ENCODE data around the gene SHTN1. TPM values are rescaled to one million over a fixed set of nuclear protein-coding genes. Genes with fewer than 3 reads are reported as not detected.
A peak's percentile ranks its signal among the peaks of the same experiment; 100 is the strongest.

The SHTN1 gene
- total RNA-seq, 1 donor from 2014 or later, result 26.1 TPM

DNA sequence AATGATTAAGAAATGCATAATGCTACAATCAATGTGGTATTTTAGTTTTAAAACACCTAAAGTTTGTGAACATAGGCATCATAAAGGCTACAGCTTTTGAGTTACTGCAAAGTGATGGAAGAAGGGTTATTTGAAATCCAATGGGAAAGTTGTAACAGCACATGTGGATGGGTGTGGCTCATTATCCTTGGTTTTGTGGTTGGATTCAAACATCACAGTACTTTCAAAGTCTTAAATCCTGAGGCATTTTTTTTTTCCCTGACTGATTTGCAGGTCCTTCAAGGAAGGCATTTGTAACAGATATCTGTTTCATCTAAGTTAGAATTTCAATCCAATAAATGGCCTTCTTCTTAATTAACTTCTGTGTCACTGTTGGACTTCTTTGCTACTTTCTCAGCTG, 9.8 kb upstream of the SHTN1 start:
- DNase-seq (ENCODE audit: extremely low spot score, unreplicated experiment), result no peak
- no peak overlapping the region for H3K4me3 Mint-ChIP-seq (ENCODE audit: unreplicated experiment)
- no peaks in the 10 kb centered on the region for H3K36me3 Mint-ChIP-seq (ENCODE audit: unreplicated experiment)
- no peaks in the 10 kb centered on the region for H3K9me3 Mint-ChIP-seq (ENCODE audit: unreplicated experiment)
- H3K4me1 Mint-ChIP-seq (ENCODE audit: unreplicated experiment), result no peaks in the 10 kb centered on the region
- H3K27ac Mint-ChIP-seq (ENCODE audit: unreplicated experiment), result no peak overlapping the region
- no peaks in the 10 kb centered on the region for H3K27me3 Mint-ChIP-seq (ENCODE audit: unreplicated experiment)
- TF ChIP-seq, protein P1, sequence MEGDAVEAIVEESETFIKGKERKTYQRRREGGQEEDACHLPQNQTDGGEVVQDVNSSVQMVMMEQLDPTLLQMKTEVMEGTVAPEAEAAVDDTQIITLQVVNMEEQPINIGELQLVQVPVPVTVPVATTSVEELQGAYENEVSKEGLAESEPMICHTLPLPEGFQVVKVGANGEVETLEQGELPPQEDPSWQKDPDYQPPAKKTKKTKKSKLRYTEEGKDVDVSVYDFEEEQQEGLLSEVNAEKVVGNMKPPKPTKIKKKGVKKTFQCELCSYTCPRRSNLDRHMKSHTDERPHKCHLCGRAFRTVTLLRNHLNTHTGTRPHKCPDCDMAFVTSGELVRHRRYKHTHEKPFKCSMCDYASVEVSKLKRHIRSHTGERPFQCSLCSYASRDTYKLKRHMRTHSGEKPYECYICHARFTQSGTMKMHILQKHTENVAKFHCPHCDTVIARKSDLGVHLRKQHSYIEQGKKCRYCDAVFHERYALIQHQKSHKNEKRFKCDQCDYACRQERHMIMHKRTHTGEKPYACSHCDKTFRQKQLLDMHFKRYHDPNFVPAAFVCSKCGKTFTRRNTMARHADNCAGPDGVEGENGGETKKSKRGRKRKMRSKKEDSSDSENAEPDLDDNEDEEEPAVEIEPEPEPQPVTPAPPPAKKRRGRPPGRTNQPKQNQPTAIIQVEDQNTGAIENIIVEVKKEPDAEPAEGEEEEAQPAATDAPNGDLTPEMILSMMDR (IDR thresholded peaks at IDR 0.05), result no peak

DNA sequence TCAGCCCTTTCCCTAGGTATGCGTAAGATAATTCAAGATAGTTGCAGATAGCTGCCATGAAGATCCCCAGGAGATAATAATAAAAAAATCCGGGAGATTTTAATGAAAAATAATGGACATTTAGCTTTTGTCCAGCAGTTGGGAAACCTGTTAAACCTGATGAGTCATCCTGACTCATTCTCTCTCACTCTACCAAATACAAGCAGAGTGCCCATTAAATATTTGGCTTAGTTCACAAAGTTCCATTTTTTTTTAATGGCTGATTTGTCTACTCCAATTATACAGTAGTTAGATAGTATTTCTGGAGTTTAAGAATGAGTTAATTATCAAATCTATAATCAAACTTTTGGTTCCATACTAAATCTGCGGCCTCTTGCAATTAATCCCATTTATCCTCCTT, 2.1 kb upstream of the SHTN1 start:
- no peak for DNase-seq (ENCODE audit: extremely low spot score, unreplicated experiment)
- Mint-ChIP-seq H3K4me1 (ENCODE audit: unreplicated experiment) (peaks cover 15% of the 10 kb centered on the region), H3K27ac (ENCODE audit: unreplicated experiment) (no peak overlapping the region), H3K36me3 (ENCODE audit: unreplicated experiment) (no peaks in the 10 kb centered on the region), H3K27me3 (ENCODE audit: unreplicated experiment) (no peaks in the 10 kb centered on the region), H3K9me3 (ENCODE audit: unreplicated experiment) (no peaks in the 10 kb centered on the region), H3K4me3 (ENCODE audit: unreplicated experiment) (no peak overlapping the region)
- TF ChIP-seq, protein P1 (IDR thresholded peaks at IDR 0.05), result no peak

DNA sequence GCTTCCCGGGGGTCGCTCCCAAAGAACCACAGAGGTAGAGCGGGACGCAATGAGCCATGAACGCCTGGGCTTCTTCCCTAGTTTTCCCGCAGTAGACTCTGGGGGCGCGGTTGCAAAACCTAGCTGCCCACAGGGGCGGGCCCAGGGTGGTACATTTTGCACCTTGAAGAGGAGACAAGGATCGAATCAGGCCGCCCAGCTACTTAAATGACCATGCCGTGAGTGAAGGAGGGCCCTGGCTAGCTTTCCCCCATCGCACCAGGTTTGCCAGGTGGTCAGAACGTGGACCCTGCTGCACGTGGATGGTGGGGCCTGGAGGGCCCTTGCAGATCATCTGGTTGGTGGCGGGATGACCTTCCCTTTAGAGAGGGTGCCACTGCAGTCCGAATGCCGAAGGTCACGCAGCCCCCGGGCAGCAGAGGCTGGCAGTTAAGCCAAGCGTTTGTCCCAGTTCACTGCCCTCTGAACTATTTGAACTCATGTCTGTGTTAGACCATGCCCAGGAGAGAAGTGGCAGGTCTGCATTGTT, 604 bp upstream of the SHTN1 start:
- H3K36me3 Mint-ChIP-seq (ENCODE audit: unreplicated experiment), result no peaks in the 10 kb centered on the region
- TF ChIP-seq, protein P1 (IDR thresholded peaks at IDR 0.05), result peak; percentile 25
- H3K9me3 Mint-ChIP-seq (ENCODE audit: unreplicated experiment), result no peaks in the 10 kb centered on the region
- no peaks in the 10 kb centered on the region for H3K27me3 Mint-ChIP-seq (ENCODE audit: unreplicated experiment)
- no peak for DNase-seq (ENCODE audit: extremely low spot score, unreplicated experiment)
- peak overlapping the region; percentile 90 for H3K4me3 Mint-ChIP-seq (ENCODE audit: unreplicated experiment)
- H3K4me1 Mint-ChIP-seq (ENCODE audit: unreplicated experiment), result peaks cover 20% of the 10 kb centered on the region
- peak overlapping the region; percentile 31 for H3K27ac Mint-ChIP-seq (ENCODE audit: unreplicated experiment)

DNA sequence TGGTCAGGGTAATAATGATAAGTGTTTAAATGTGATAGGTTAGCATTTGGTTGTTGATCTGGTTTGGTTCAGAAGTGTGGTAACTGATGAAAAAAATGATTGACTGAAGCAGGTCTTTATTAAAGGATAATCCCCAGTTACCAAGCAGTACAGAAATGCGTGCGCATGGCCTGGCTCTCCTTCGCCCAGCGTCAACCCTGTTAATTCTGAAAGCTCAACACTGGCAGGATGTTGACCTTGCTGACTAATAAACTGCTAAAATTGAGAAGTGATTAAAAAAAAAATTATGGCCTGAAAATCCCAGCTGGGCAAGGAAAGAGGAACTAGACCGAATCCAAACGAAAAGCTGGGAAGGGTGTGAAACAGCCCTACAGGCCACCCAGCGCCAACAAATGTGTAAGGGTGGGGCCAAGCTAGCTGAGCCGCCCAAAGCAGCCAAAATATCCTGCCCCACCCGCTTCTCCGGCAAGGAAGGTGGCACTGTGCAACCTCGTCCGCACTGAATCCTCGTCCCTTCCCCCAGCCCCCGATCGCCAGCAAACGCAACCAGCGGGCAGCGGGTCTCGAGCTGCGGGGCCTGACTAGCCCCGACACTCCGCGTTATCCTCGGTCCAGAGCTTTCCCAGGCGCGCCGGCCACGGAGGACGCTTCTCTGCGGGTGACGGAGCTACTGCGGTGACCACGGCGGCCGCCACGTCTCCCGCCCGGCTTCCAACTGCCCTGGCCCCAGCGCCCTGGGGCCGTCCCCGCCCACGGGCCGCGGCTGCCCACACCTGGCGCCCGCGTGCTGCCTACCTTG, 561 bp downstream of the SHTN1 start:
- TF ChIP-seq, protein P1 (IDR thresholded peaks at IDR 0.05), result no peak
- Mint-ChIP-seq H3K27me3 (ENCODE audit: unreplicated experiment) (no peaks in the 10 kb centered on the region), H3K36me3 (ENCODE audit: unreplicated experiment) (no peaks in the 10 kb centered on the region), H3K4me3 (ENCODE audit: unreplicated experiment) (peak overlapping the region; percentile 90), H3K27ac (ENCODE audit: unreplicated experiment) (peak overlapping the region; percentile 89), H3K4me1 (ENCODE audit: unreplicated experiment) (peaks cover 20% of the 10 kb centered on the region), H3K9me3 (ENCODE audit: unreplicated experiment) (no peaks in the 10 kb centered on the region)
- DNase-seq (ENCODE audit: extremely low spot score, unreplicated experiment), result peak; percentile 86

DNA sequence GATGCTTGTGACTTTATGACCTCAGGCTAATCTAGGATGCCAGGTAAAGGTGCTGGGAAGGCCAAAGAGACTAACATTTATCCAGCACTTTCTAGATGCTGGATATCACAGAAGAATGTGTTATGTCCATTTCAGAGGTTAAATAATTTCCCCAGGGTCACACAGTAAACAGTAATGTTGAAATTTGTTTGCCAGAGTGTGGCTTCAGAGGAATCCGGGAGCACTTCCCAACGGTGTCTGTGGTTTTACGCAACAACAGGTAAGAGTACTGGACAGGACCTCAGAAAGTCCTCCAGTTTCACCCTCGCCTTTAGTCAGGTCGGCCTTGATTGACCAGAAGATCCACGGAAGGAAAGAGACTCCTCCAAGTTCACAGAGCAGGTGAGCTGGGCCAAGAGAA, 1.7 kb downstream of the SHTN1 start:
- Mint-ChIP-seq H3K27me3 (ENCODE audit: unreplicated experiment) (no peaks in the 10 kb centered on the region), H3K36me3 (ENCODE audit: unreplicated experiment) (no peaks in the 10 kb centered on the region), H3K4me3 (ENCODE audit: unreplicated experiment) (peak overlapping the region; percentile 59), H3K9me3 (ENCODE audit: unreplicated experiment) (no peaks in the 10 kb centered on the region), H3K4me1 (ENCODE audit: unreplicated experiment) (peaks cover 20% of the 10 kb centered on the region), H3K27ac (ENCODE audit: unreplicated experiment) (no peak overlapping the region)
- DNase-seq (ENCODE audit: extremely low spot score, unreplicated experiment), result no peak
- TF ChIP-seq, protein P1 (IDR thresholded peaks at IDR 0.05), result no peak

All from osteocyte (in vitro differentiated cells).